HepG2 (cell line): Measurements from ENCODE around the gene TSPAN15. TPM values are rescaled to one million over a fixed set of nuclear protein-coding genes. Genes with fewer than 3 reads are reported as not detected.

Source experiments
- AGO2 ChIP-seq: fragments of 200-400 bp; formaldehyde crosslinking; optimal IDR thresholded peaks from 2 replicates; pipeline ENCODE3; 2017; ENCODE audit warnings: mild to moderate bottlenecking, low read depth, low read length, moderate library complexity
- KLF12 ChIP-seq: sonication (generic); formaldehyde crosslinking; IDR thresholded peaks from 2 replicates; pipeline ENCODE4 v1.4.0; 2020; ENCODE audit warnings: missing genetic modification reagents, borderline replicate concordance
- KMT2A ChIP-seq: sonication (generic); formaldehyde crosslinking; IDR thresholded peaks from 2 replicates; pipeline ENCODE4 v1.4.0; 2020; ENCODE audit warnings: missing genetic modification reagents
- MATR3 ChIP-seq: sonication (generic); formaldehyde crosslinking; IDR thresholded peaks from 2 replicates; pipeline ENCODE4 v1.4.0; 2020; ENCODE audit warnings: missing genetic modification reagents
- MXI1 ChIP-seq: IDR thresholded peaks from 3 replicates; pipeline ENCODE4 v1.6.1; 2012; ENCODE audit warnings: low read depth, low read length, inconsistent platforms, borderline replicate concordance
- NRL ChIP-seq: sonication (generic); formaldehyde crosslinking; IDR thresholded peaks from 2 replicates; pipeline ENCODE4 v1.5.0; 2020; ENCODE audit warnings: missing genetic modification reagents, mild to moderate bottlenecking, moderate library complexity, borderline replicate concordance
- POGK ChIP-seq: sonication (generic); formaldehyde crosslinking; conservative IDR thresholded peaks from 2 replicates; pipeline ENCODE4 v1.8.0; 2022; ENCODE audit warnings: mild to moderate bottlenecking, moderate library complexity, missing genetic modification reagents
- PRDM15 ChIP-seq: sonication (generic); formaldehyde crosslinking; IDR thresholded peaks from 2 replicates; pipeline ENCODE4 v1.4.0; 2020; ENCODE audit warnings: missing genetic modification reagents
- SNAPC2 ChIP-seq: sonication (generic); formaldehyde crosslinking; IDR thresholded peaks from 2 replicates; pipeline ENCODE4 v1.8.1; 2022; ENCODE audit warnings: mild to moderate bottlenecking, missing genetic modification reagents
- SP140L ChIP-seq: sonication (generic); formaldehyde crosslinking; IDR thresholded peaks from 2 replicates; pipeline ENCODE4 v1.4.0; 2020; ENCODE audit warnings: missing genetic modification reagents, borderline replicate concordance
- YEATS2 ChIP-seq: sonication (generic); formaldehyde crosslinking; IDR thresholded peaks from 2 replicates; pipeline ENCODE4 v1.4.0; 2020; ENCODE audit warnings: missing genetic modification reagents, borderline replicate concordance
- ZNF143 ChIP-seq: sonication (generic); formaldehyde crosslinking; IDR thresholded peaks from 2 replicates; pipeline ENCODE4 v1.4.0; 2020; ENCODE audit warnings: missing genetic modification reagents
- ZNF776 ChIP-seq: sonication (generic); formaldehyde crosslinking; IDR thresholded peaks from 2 replicates; pipeline ENCODE4 v1.4.0; 2020; ENCODE audit warnings: mild to moderate bottlenecking, missing genetic modification reagents
- ZSCAN30 ChIP-seq: sonication (generic); formaldehyde crosslinking; IDR thresholded peaks from 2 replicates; pipeline ENCODE4 v1.5.0; 2020; ENCODE audit warnings: mild to moderate bottlenecking, missing genetic modification reagents
- polyA plus RNA-seq, 8 experiments: library from polyadenylated mRNA; depleted of rRNA in 3 of 8; stranded (reverse) in 7 of 8; unstranded in 1 of 8; fragments of >200 nt; fragmentation: Illumina TruSeq in 4 of 8; extraction: Trizol in 4 of 8; gene quantifications; 2 replicates each; pipeline versions ENCODE4 v1.2.1 to v1.2.3, GENCODE V29; 2011 to 2016; ENCODE audit warnings: low read depth in 4 of 8, missing spikeins in 1 of 8, mixed read lengths in 1 of 8; ENCODE audit not compliant: insufficient read depth in 1 of 8
- total RNA-seq, 5 experiments: library from RNA; depleted of rRNA; stranded (reverse); fragments of >200 nt; fragmentation: Illumina TruSeq; extraction: Trizol; gene quantifications; 2 replicates each; pipeline ENCODE4 v1.2.3, GENCODE V29; 2016; ENCODE audit warnings: low read depth in 1 of 5
- TF ChIP-seq, protein P1 (sequence below): sonication (generic); formaldehyde crosslinking; IDR thresholded peaks from 2 replicates; pipeline ENCODE4 v1.8.1; 2023; ENCODE audit warnings: missing genetic modification reagents, inconsistent platforms, borderline replicate concordance
- TF ChIP-seq, protein P2 (sequence below): sonication (generic); formaldehyde crosslinking; IDR thresholded peaks from 2 replicates; pipeline ENCODE4 v1.5.0; 2020; ENCODE audit warnings: missing genetic modification reagents

TSPAN15 gene
- total and polyA plus RNA-seq, 2 of the 13 experiments (the other 11 are each of a cell fraction or from before 2014, with no cell fraction given): 0.27 to 3.2 TPM

DNA sequence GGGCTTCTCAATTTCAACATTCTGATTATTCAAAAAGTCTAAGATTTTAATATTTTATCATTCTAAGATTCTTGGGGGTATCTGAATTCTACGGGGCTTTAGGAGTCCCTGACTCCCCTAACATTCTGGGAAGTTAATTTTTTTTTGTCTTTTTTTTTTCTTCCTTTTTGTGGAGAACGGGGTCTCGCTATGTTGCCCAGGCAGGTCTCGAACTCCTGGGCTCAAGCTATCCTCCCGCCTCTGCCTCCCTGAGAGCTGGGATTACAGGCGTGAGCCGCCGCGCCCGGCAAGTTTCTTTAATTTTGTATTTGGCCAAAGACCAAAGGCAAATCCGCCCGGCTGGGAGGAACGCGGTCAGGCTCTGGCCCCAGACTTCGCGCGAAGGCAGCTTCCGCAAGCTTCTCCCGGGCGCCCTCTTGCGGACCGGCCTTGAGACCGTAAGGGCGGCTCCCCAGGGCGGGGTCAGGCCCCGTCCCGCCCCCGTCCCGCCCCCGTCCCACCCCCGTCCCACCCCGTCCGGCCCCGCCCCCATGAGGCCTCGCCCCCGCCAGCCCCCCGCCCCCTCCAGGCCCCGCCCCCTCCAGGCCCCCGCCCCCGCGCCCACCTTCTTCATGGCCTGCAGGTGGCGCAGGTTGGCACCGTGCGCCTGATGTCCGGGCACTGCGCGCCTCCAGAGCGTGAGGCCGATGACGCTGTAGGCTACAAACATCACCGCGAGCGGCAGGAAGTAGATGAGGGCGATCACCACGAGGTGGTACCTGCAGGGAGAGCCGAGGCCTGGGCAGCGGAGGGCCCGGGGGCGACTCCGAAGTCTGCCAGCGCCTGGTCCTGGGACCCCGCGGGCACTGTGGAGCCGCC lies 42.7 kb upstream of the TSPAN15 start (continued):
- no peak for TF ChIP-seq MATR3 (CRISPR knock-in tag)
- TF ChIP-seq YEATS2 (CRISPR knock-in tag): no peak
- TF ChIP-seq NRL (CRISPR knock-in tag): no peak
- TF ChIP-seq SP140L (CRISPR knock-in tag): 0 out of 2 replicates have a peak, but pooled peaks have one; percentile 42
- TF ChIP-seq PRDM15 (CRISPR knock-in tag): no peak
- no peak for TF ChIP-seq AGO2
- no peak for TF ChIP-seq KMT2A (CRISPR knock-in tag)
- TF ChIP-seq, protein P1, sequence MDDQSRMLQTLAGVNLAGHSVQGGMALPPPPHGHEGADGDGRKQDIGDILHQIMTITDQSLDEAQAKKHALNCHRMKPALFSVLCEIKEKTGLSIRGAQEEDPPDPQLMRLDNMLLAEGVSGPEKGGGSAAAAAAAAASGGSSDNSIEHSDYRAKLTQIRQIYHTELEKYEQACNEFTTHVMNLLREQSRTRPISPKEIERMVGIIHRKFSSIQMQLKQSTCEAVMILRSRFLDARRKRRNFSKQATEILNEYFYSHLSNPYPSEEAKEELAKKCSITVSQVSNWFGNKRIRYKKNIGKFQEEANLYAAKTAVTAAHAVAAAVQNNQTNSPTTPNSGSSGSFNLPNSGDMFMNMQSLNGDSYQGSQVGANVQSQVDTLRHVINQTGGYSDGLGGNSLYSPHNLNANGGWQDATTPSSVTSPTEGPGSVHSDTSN (CRISPR knock-in tag): no peak
- TF ChIP-seq SNAPC2 (CRISPR knock-in tag): no peak
- no peak for TF ChIP-seq ZNF143 (CRISPR knock-in tag)
- TF ChIP-seq ZSCAN30 (CRISPR knock-in tag): no peak
- TF ChIP-seq KLF12: peak; percentile 86; the same call in 1 of the 2 replicates
- TF ChIP-seq MXI1: peak; percentile 10; the same call in 1 of the 3 replicates
- no peak for TF ChIP-seq ZNF776 (CRISPR knock-in tag)
- TF ChIP-seq, protein P2, sequence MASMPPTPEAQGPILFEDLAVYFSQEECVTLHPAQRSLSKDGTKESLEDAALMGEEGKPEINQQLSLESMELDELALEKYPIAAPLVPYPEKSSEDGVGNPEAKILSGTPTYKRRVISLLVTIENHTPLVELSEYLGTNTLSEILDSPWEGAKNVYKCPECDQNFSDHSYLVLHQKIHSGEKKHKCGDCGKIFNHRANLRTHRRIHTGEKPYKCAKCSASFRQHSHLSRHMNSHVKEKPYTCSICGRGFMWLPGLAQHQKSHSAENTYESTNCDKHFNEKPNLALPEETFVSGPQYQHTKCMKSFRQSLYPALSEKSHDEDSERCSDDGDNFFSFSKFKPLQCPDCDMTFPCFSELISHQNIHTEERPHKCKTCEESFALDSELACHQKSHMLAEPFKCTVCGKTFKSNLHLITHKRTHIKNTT (CRISPR knock-in tag): no peak
- TF ChIP-seq POGK (CRISPR knock-in tag): no peak; the same call in 1 of the 2 replicates
